ELF-1 (cell line): ENCODE results near the gene GRB2.
"Not testable (repeated sequence)": the region's sequence is repeated elsewhere in the genome, so short reads cannot be mapped to it uniquely, and the experiment has no call there.

ENCODE experiments used
- DNase-seq: peaks from one replicate; pipeline ENCODE4 v3.0.0-alpha.2; 2016; ENCODE audit warnings: low read depth, low spot score

Gene GRB2

GRCh38 chr17:75405365-75406221 lies at the start of gene GRB2:
Gene GRB2 (minus strand): TSS chr17:75405678. CDS start chr17:75393628, 12,050 bp downstream.
- DNase-seq = peak; percentile 95

- not testable (repeated sequence) for DNase-seq
These were observed 49.2 kb upstream of the GRB2 start for GRCh38 chr17:75454672-75455071.

- DNase-seq = no peak
These were observed 48.7 kb upstream of the GRB2 start for GRCh38 chr17:75454193-75454592.

GRCh38 chr17:75450270-75450669 lies 44.8 kb upstream of the GRB2 start:
- no peak for DNase-seq

GRCh38 chr17:75447951-75448856 lies 42.7 kb upstream of the GRB2 start:
- no peak for DNase-seq

- DNase-seq = not testable (repeated sequence)
These were observed 40.4 kb upstream of the GRB2 start for GRCh38 chr17:75445896-75446295.

- DNase-seq = no peak
These were observed 39.8 kb upstream of the GRB2 start for GRCh38 chr17:75445296-75445695.

- no peak for DNase-seq
These were observed 37.0 kb upstream of the GRB2 start for GRCh38 chr17:75442168-75443103.

- peak; percentile 49 for DNase-seq
These were observed 35.4 kb upstream of the GRB2 start for GRCh38 chr17:75440738-75441448.

GRCh38 chr17:75439287-75439686 lies 33.8 kb upstream of the GRB2 start:
- no peak for DNase-seq

- not testable (repeated sequence) for DNase-seq
These were observed 31.9 kb upstream of the GRB2 start for GRCh38 chr17:75437404-75437803.

- DNase-seq = not testable (repeated sequence)
These were observed 29.0 kb upstream of the GRB2 start for GRCh38 chr17:75434433-75434832.

GRCh38 chr17:75433218-75433783 lies 27.8 kb upstream of the GRB2 start:
- DNase-seq = no peak

GRCh38 chr17:75430159-75430974 lies 24.9 kb upstream of the GRB2 start:
- DNase-seq = peak; percentile 84

GRCh38 chr17:75428543-75429469 lies 23.3 kb upstream of the GRB2 start:
- no peak for DNase-seq

GRCh38 chr17:75418531-75418930 lies 13.1 kb upstream of the GRB2 start:
- DNase-seq = no peak

- no peak for DNase-seq
These were observed 11.6 kb upstream of the GRB2 start for GRCh38 chr17:75417054-75417580.

- DNase-seq = no peak
These were observed 10.5 kb upstream of the GRB2 start for GRCh38 chr17:75416006-75416405.
